IMR-90 (cell line): ENCODE results near the gene ABITRAM. TPM values are rescaled to one million over a fixed set of nuclear protein-coding genes. Genes with fewer than 3 reads are reported as not detected.

Experiments
- ATAC-seq: fragments of 200-7000 bp; cut with Tn5 transposase; 2 replicates; pipeline ENCODE4 v1.9.1; 2020; ENCODE audit warnings: low read depth, mild to moderate bottlenecking, moderate library complexity
- BruUV-seq: library from RNA; stranded (reverse); fragments of 400-500 nt; replicated peaks from 2 replicates; lab custom pipeline; 2021; lab: Mats Ljungman, UMichigan
- CTCF ChIA-PET: fragments of 300-600 bp; formaldehyde crosslinking; extraction: SDS; loops from one replicate; lab custom pipeline; 2021; ENCODE audit warnings: antibody characterized with exemption; lab: Yijun Ruan, JAX
- POLR2A ChIA-PET: fragments of 300-600 bp; sonication (Branson Sonifier 250); formaldehyde crosslinking; loops from one replicate; lab custom pipeline; 2022; ENCODE audit warnings: antibody characterized with exemption; ENCODE audit not compliant: unreplicated experiment; lab: Charles Lee
- DNase-seq: peaks from one replicate; pipeline ENCODE4 v3.0.0; 2013
- H2AFZ ChIP-seq: replicated peaks from 2 replicates; pipeline ENCODE3; 2013; ENCODE audit warnings: low read length, mild to moderate bottlenecking; ENCODE audit not compliant: poor library complexity
- H2AK5ac ChIP-seq: 2 replicates; pipeline ENCODE4 v1.6.1; 2013; ENCODE audit warnings: low read depth, low read length, inconsistent platforms
- H2AK9ac ChIP-seq: replicated peaks from 2 replicates; pipeline ENCODE3; 2013; ENCODE audit warnings: mild to moderate bottlenecking, low read depth, low read length, moderate library complexity; ENCODE audit not compliant: poor library complexity
- H2BK120ac ChIP-seq: 2 replicates; pipeline ENCODE4 v1.6.1; 2013; ENCODE audit warnings: low read depth, low read length, inconsistent platforms
- H2BK15ac ChIP-seq: 3 replicates; pipeline ENCODE4 v1.6.1; 2013; ENCODE audit warnings: low read depth, low read length, inconsistent platforms
- H2BK20ac ChIP-seq: 2 replicates; pipeline ENCODE4 v1.6.1; 2013; ENCODE audit warnings: low read depth, mild to moderate bottlenecking, inconsistent platforms, low read length, moderate library complexity
- H2BK5ac ChIP-seq: 2 replicates; pipeline ENCODE4 v1.6.1; 2013; ENCODE audit warnings: mild to moderate bottlenecking, low read depth, low read length, inconsistent platforms; ENCODE audit not compliant: poor library complexity, severe bottlenecking
- H3K14ac ChIP-seq: replicated peaks from 2 replicates; pipeline ENCODE4 v1.6.1; 2013; ENCODE audit warnings: low read depth, low read length, inconsistent platforms
- H3K18ac ChIP-seq: 2 replicates; pipeline ENCODE4 v1.6.1; 2013; ENCODE audit warnings: low read depth, low read length, control low read depth
- H3K23ac ChIP-seq: 2 replicates; pipeline ENCODE4 v1.6.1; 2013; ENCODE audit warnings: low read depth, low read length, inconsistent platforms
- H3K27ac ChIP-seq: 2 replicates; pipeline ENCODE4 v1.5.1; 2013; ENCODE audit warnings: mild to moderate bottlenecking, control low read depth, low read length; ENCODE audit not compliant: insufficient read depth
- H3K27me3 ChIP-seq: 2 replicates; pipeline ENCODE4 v1.6.1; 2013; ENCODE audit warnings: low read length; ENCODE audit not compliant: control insufficient read depth, insufficient read depth
- H3K36me3 ChIP-seq: 2 replicates; pipeline ENCODE4 v1.6.1; 2013; ENCODE audit warnings: low read length, mixed read lengths; ENCODE audit not compliant: control insufficient read depth, insufficient read depth
- H3K4ac ChIP-seq: 2 replicates; pipeline ENCODE4 v1.6.1; 2013; ENCODE audit warnings: low read depth, low read length, inconsistent platforms
- H3K4me1 ChIP-seq: 2 replicates; pipeline ENCODE4 v1.6.1; 2013; ENCODE audit warnings: low read length, mixed read lengths; ENCODE audit not compliant: control insufficient read depth, insufficient read depth
- H3K4me2 ChIP-seq: 2 replicates; pipeline ENCODE4 v1.6.1; 2013; ENCODE audit warnings: low read depth, mild to moderate bottlenecking, control low read depth, low read length, moderate library complexity
- H3K4me3 ChIP-seq: 2 replicates; pipeline ENCODE4 v1.5.1; 2013; ENCODE audit warnings: low read depth, mild to moderate bottlenecking, control low read depth, low read length, moderate library complexity; ENCODE audit not compliant: insufficient read depth
- H3K56ac ChIP-seq: 2 replicates; pipeline ENCODE4 v1.6.1; 2013; ENCODE audit warnings: low read length, inconsistent platforms; ENCODE audit not compliant: insufficient read depth; ENCODE audit errors: extremely low read depth
- H3K79me1 ChIP-seq, 2 experiments: 2 replicates each; pipeline ENCODE4 v1.6.1; 2013; ENCODE audit warnings: low read length in 2 of 2, inconsistent platforms in 1 of 2, low read depth in 1 of 2
- H3K9ac ChIP-seq: 2 replicates; pipeline ENCODE4 v1.6.1; 2013; ENCODE audit warnings: low read depth, low read length, control low read depth
- H3K9me1 ChIP-seq: 2 replicates; pipeline ENCODE4 v1.6.1; 2013; ENCODE audit warnings: low read length, inconsistent platforms; ENCODE audit not compliant: insufficient read depth
- H3K9me3 ChIP-seq: 2 replicates; pipeline ENCODE4 v1.6.1; 2013; ENCODE audit warnings: low read length; ENCODE audit not compliant: control insufficient read depth, insufficient read depth
- H4K20me1 ChIP-seq: 2 replicates; pipeline ENCODE4 v1.6.1; 2013; ENCODE audit warnings: low read length, inconsistent platforms; ENCODE audit not compliant: insufficient read depth
- H4K5ac ChIP-seq: 2 replicates; pipeline ENCODE4 v1.6.1; 2013; ENCODE audit warnings: mild to moderate bottlenecking, low read depth, low read length, control low read depth
- H4K8ac ChIP-seq, 2 experiments: 2 replicates each; pipeline ENCODE4 v1.6.1; 2013; ENCODE audit warnings: low read depth in 2 of 2, low read length in 2 of 2, control low read depth in 1 of 2, inconsistent platforms in 1 of 2
- H4K91ac ChIP-seq: 2 replicates; pipeline ENCODE4 v1.6.1; 2013; ENCODE audit warnings: low read depth, low read length, inconsistent platforms; ENCODE audit not compliant: insufficient read depth
- BHLHE40 ChIP-seq: fragments of 150-350 bp; IDR thresholded peaks from 2 replicates; pipeline ENCODE4 v1.6.1; 2016; ENCODE audit warnings: mild to moderate bottlenecking, low read depth, low read length
- CEBPB ChIP-seq: IDR thresholded peaks from 2 replicates; pipeline ENCODE4 v1.6.1; 2012; ENCODE audit warnings: low read depth, low read length, improper control_type of control experiment
- CHD1 ChIP-seq: IDR thresholded peaks from 2 replicates; pipeline ENCODE4 v1.6.1; 2012; ENCODE audit warnings: low read depth, low read length, improper control_type of control experiment
- CTCF ChIP-seq: conservative IDR thresholded peaks from 2 replicates; pipeline ENCODE4 v1.5.1; 2012; ENCODE audit warnings: mild to moderate bottlenecking, low read depth, low read length, improper control_type of control experiment
- ELK1 ChIP-seq: fragments of 150-350 bp; IDR thresholded peaks from 2 replicates; pipeline ENCODE4 v1.6.1; 2016; ENCODE audit warnings: low read depth, mild to moderate bottlenecking, low read length, moderate library complexity, borderline replicate concordance
- FOS ChIP-seq: fragments of 150-350 bp; IDR thresholded peaks from 2 replicates; pipeline ENCODE4 v1.6.1; 2016; ENCODE audit warnings: low read depth, low read length
- MAFK ChIP-seq: IDR thresholded peaks from 2 replicates; pipeline ENCODE4 v1.6.1; 2012; ENCODE audit warnings: low read depth, low read length, improper control_type of control experiment
- MAZ ChIP-seq: IDR thresholded peaks from 2 replicates; pipeline ENCODE4 v1.6.1; 2012; ENCODE audit warnings: low read depth, mild to moderate bottlenecking, low read length, improper control_type of control experiment, moderate library complexity, borderline replicate concordance
- MXI1 ChIP-seq: IDR thresholded peaks from 2 replicates; pipeline ENCODE4 v1.6.1; 2012; ENCODE audit warnings: low read depth, mild to moderate bottlenecking, low read length, moderate library complexity, borderline replicate concordance
- NFE2L2 ChIP-seq: fragments of 150-350 bp; IDR thresholded peaks from 2 replicates; pipeline ENCODE4 v1.6.1; 2016; ENCODE audit warnings: low read depth, mild to moderate bottlenecking, low read length
- POLR2A ChIP-seq: IDR thresholded peaks from 2 replicates; pipeline ENCODE4 v1.6.1; 2012; ENCODE audit warnings: mild to moderate bottlenecking, low read depth, low read length
- RAD21 ChIP-seq: IDR thresholded peaks from 2 replicates; pipeline ENCODE4 v1.6.1; 2012; ENCODE audit warnings: low read length, improper control_type of control experiment
- RCOR1 ChIP-seq: IDR thresholded peaks from 2 replicates; pipeline ENCODE4 v1.6.1; 2012; ENCODE audit warnings: mild to moderate bottlenecking, low read length, improper control_type of control experiment; ENCODE audit not compliant: insufficient replicate concordance
- RFX5 ChIP-seq: IDR thresholded peaks from 2 replicates; pipeline ENCODE4 v1.8.0; 2012; ENCODE audit warnings: low read depth, mild to moderate bottlenecking, low read length, moderate library complexity
- SMC3 ChIP-seq: fragments of 150-350 bp; IDR thresholded peaks from 2 replicates; pipeline ENCODE4 v1.6.1; 2016; ENCODE audit warnings: low read depth, mild to moderate bottlenecking, antibody characterized with exemption, low read length, moderate library complexity
- USF2 ChIP-seq: fragments of 150-350 bp; IDR thresholded peaks from 2 replicates; pipeline ENCODE4 v1.6.1; 2017; ENCODE audit warnings: mild to moderate bottlenecking, antibody characterized with exemption, low read length, low read depth
- WGBS, 2 experiments: methylation state at CpG; one replicate each; pipeline versions ENCODE4 v1.1.5 to v1.1.7; 2013; ENCODE audit warnings: missing lambda C conversion rate in 2 of 2; ENCODE audit not compliant: insufficient read length in 1 of 2; ENCODE audit errors: extremely low coverage in 2 of 2; 5-methylcytosine and 5-hydroxymethylcytosine counted together
- dilution Hi-C: fragments of 300-500 bp; cut with HindIII; formaldehyde crosslinking; loops from one replicate; pipeline ENCODE4 v1.14.3; 2018; ENCODE audit warnings: low sequenced_read_pairs; ENCODE audit not compliant: unreplicated experiment
- in situ Hi-C: fragments of 300-500 bp; cut with MboI; formaldehyde crosslinking; loops from 3 replicates; pipeline ENCODE4 v1.14.3; 2019; ENCODE audit warnings: low sequenced_read_pairs, inconsistent platforms, mixed read lengths
- intact Hi-C: fragments of 100-400 bp; cut with micrococcal nuclease; formaldehyde crosslinking; loops from 2 replicates; pipeline ENCODE4 v1.10.0; 2022
- polyA plus RNA-seq, 3 experiments: library from polyadenylated mRNA; depleted of rRNA; stranded (reverse); fragments of >200 nt; gene quantifications; 2 replicates each; pipeline ENCODE4 v1.2.3, GENCODE V29; 2012; ENCODE audit warnings: low replicate concordance in 1 of 3
- total RNA-seq: library from RNA; depleted of rRNA; stranded (reverse); fragments of >200 nt; gene quantifications from 2 replicates; pipeline ENCODE4 v1.2.3, GENCODE V29; 2012

ABITRAM gene
- total and polyA plus RNA-seq, 2 of the 4 experiments (the other 2 are of a cell fraction): 8.6 to 10.3 TPM

- in situ Hi-C loops (no loop called here), dilution Hi-C loops (no loop called here), intact Hi-C loops (no loop called here)
- no peak overlapping the region for H2BK120ac ChIP-seq
- no peak overlapping the region for H3K23ac ChIP-seq
- DNase-seq: no peak
- POLR2A ChIA-PET: interaction anchor here (0.5 kb wide), 1 partner anchor 160 kb away, joined by 9 read pairs; no protein-coding TSS in a partner anchor
- no peak overlapping the region for H3K27ac ChIP-seq
- H4K8ac ChIP-seq: no peak overlapping the region
- H4K20me1 ChIP-seq: no peaks in the 10 kb centered on the region
- no peak overlapping the region for H3K4me2 ChIP-seq
- H3K36me3 ChIP-seq: peaks cover 11% of the 10 kb centered on the region
- no peak overlapping the region for H3K9ac ChIP-seq
- no peaks in the 10 kb centered on the region for H3K9me3 ChIP-seq
- H2AK9ac ChIP-seq: no peak overlapping the region
- no peak overlapping the region for H2AFZ ChIP-seq
- CTCF ChIA-PET: no interaction called here
- no peaks in the 10 kb centered on the region for H3K27me3 ChIP-seq
- H2AK5ac ChIP-seq: no peak overlapping the region
- H3K9me1 ChIP-seq: no peaks in the 10 kb centered on the region
- no peak for TF ChIP-seq RAD21
- no peak for TF ChIP-seq MXI1
- no peak for TF ChIP-seq USF2
- TF ChIP-seq MAFK: no peak
- TF ChIP-seq FOS: no peak
- TF ChIP-seq POLR2A: no peak
- TF ChIP-seq CTCF: no peak
- TF ChIP-seq CHD1: no peak
- no peak for TF ChIP-seq RCOR1
- TF ChIP-seq CEBPB: no peak
- no peak for TF ChIP-seq MAZ
- TF ChIP-seq ELK1: no peak
- no peak for TF ChIP-seq BHLHE40
- no peak for TF ChIP-seq NFE2L2
- no peak for TF ChIP-seq RFX5
- no peak for TF ChIP-seq SMC3
- 33% methylated on average over 1 of the region's 1 CpG; no CpG with 5 or more reads in 1 of the 2 experiments for WGBS, 2 experiments
- H2BK5ac ChIP-seq: no peak overlapping the region
- H3K4me1 ChIP-seq: no peaks in the 10 kb centered on the region
- H2BK15ac ChIP-seq: no peak overlapping the region
- no peak overlapping the region for H3K56ac ChIP-seq
- BruUV-seq: no TSS peak
- no peak overlapping the region for H3K14ac ChIP-seq
- H4K91ac ChIP-seq: no peak overlapping the region
- no peak overlapping the region for H3K4me3 ChIP-seq
- no peak overlapping the region for H3K4ac ChIP-seq
- H4K5ac ChIP-seq: no peak overlapping the region
- H2BK20ac ChIP-seq: no peak overlapping the region
- peaks cover 13 to 15% of the 10 kb centered on the region in 2 experiments for H3K79me1 ChIP-seq
- no peak for ATAC-seq
- no peak overlapping the region for H3K18ac ChIP-seq
These were observed 44.0 kb downstream of the ABITRAM start for GRCh38 chr9:108978205-108978604.
